NCI-H446 (cell line): ENCODE data around the gene CDKN2AIPNL.
"Not testable (repeated sequence)": the region's sequence is repeated elsewhere in the genome, so short reads cannot be mapped to it uniquely, and the experiment has no call there.

ENCODE experiments used
- DNase-seq, 2 experiments: peaks; one replicate each; lab custom pipeline; 2025; lab: John Stamatoyannopoulos, UW

CDKN2AIPNL gene

GRCh38 chr5:134437847-134438581, 26.3 kb upstream of the CDKN2AIPNL start:
- peak in 1 of 2 experiments; percentile 23 for DNase-seq

- DNase-seq = no peak
These were observed 25.7 kb upstream of the CDKN2AIPNL start for GRCh38 chr5:134437340-134437846.

- DNase-seq = no peak
These were observed 25.1 kb upstream of the CDKN2AIPNL start for GRCh38 chr5:134436523-134437339.

- DNase-seq = no peak
These were observed 23.9 kb upstream of the CDKN2AIPNL start for GRCh38 chr5:134435560-134435959.

DNA sequence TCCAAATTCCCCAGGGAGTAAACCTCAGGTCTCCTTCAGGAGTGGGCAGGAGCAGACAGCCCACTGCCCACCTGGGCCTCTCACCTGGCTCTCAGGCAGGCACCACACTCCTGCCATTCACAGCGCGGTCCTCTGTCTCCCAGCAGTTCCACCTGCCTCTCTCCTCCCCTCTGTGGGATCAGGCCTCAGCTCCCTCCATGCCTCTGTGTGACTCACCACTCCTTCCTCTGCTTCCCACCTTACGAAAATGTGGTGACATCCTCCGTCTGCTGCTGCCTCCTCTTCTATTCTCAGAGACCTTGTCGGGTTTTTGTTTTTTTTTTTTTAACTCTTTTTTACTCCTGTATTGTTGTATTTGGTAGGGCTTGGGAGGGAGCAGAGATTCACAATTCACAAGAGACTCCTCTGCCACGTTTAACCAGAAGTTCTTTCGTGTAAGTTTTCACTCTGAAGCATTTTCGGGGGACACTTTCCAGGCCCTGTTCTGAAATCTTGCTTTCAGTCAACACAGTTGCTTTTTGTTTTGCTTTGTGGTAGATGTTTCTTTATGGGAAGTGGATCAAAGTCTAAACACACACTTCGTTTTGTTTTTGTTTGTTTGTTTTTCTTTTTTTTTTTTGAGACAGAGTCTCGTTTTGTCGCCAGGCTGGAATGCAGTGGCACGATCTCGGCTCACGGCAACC, 21.1 kb upstream of the CDKN2AIPNL start:
- no peak for DNase-seq

GRCh38 chr5:134432174-134432573, 20.5 kb upstream of the CDKN2AIPNL start:
- DNase-seq = no peak

DNA sequence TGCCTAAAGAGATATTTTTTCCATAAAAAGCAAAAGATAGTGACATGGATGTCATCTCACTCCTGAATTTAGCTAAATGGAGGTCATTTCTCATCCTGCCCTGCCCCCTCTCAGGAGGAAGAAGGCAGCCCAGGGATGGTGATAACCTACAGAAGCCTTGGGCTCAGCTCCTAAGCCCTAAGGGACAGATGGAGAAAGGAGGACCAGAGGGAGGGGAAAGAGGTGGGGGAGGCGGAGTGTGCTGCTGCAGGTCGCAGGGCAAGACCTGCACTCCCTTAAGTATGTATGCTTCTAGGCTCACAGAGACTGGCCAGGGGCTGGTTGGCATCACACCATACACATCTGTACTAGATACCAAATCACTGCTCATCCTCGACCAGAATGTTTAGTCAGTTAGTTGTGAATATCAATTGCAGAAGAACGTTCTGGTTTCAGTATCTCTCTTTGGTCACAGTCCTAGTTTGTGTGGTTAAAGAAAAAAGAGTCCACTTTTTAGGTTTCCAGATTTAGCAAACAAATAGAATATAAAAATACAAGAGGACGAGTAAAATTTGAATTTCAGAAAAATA, 18.4 kb upstream of the CDKN2AIPNL start:
- DNase-seq = no peak

- DNase-seq = no peak
These were observed 15.9 kb upstream of the CDKN2AIPNL start for GRCh38 chr5:134427540-134428041.

DNA sequence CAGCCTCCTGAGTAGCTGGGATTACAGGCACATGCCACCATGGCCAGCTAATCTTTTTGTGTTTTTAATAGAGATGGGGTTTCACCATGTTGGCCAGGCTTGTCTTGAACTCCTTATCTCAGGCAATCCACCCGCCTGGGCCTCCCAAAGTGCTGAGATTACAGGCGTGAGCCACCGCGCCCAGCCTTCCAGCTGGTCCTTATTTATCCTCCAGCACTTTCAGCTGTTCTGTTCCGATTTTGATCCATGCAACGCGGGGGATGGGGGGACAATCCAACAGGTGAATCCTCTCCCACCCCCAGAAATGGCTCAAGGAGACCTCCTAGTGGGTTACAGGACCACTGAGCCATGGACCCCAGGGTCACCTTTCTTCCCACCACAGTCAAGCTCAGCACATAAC, 14.7 kb upstream of the CDKN2AIPNL start:
- no peak for DNase-seq

- no peak for DNase-seq
These were observed 11.7 kb upstream of the CDKN2AIPNL start for GRCh38 chr5:134423376-134423775.

DNA sequence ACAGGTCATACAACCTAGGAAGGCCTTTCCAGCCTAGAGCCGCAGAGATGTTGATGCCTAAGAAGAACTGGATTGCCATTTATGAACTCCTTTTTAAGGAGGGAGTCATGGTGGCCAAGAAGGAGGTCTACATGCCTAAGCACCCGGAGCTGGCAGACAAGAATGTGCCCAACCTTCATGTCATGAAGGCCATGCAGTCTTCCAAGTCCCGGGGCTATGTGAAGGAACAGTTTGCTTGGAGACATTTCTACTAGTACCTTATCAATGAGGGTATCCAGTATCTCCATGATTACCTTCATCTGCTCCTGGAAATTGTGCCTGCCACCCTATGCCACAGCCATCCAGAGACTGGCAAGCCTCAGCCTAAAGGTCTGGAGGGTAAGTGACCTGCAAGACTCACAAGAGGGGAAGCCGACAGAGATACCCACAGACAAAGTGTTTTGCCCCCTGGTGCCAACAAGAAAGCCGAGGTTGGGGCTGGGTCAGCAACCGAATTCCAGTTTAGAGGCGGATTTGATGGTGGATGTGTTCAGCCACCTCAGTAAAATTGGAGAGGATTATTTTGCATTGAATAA, 11.2 kb upstream of the CDKN2AIPNL start:
- DNase-seq = no peak

DNA sequence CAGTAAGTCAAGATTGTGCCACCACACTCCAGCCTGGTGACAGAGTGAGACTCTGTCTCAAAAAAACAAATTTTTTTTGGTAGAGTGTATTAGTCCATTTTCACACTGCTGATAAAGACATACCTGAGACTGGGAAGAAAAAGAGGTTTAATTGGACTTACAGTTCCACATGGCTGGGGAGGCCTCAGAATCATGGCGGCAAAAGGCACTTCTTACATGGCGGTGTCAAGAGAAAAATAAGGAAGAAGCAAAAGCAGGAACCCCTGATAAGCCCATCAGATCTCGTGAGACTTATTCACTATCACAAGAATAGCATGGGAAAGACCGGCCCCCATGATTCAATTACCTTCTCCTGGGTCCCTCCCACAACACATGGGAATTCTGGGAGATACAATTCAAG, 9.4 kb upstream of the CDKN2AIPNL start:
- DNase-seq = not testable (repeated sequence)

DNA sequence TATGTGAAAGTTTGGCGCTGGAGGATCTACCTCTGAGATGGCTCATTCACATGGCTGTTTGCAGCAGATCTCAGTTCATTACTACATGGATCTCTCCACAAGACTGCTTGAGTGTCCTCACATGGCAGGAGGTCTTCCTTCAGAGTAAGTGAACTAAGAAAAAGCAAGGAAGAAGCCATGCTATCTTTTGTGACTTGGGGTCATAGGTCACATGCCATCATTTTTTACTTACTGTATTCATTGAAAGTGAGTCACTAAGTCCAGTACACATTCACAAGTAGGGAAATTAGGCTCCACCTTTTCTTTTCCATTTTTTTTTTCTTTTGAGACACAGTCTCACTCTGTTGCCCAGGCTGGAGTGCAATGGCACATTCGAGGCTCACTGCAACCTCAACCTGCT, 8.7 kb upstream of the CDKN2AIPNL start:
- DNase-seq = no peak

GRCh38 chr5:134418958-134419357, 7.3 kb upstream of the CDKN2AIPNL start:
- no peak for DNase-seq

- DNase-seq = no peak
These were observed 6.0 kb upstream of the CDKN2AIPNL start for GRCh38 chr5:134417707-134418106.

DNA sequence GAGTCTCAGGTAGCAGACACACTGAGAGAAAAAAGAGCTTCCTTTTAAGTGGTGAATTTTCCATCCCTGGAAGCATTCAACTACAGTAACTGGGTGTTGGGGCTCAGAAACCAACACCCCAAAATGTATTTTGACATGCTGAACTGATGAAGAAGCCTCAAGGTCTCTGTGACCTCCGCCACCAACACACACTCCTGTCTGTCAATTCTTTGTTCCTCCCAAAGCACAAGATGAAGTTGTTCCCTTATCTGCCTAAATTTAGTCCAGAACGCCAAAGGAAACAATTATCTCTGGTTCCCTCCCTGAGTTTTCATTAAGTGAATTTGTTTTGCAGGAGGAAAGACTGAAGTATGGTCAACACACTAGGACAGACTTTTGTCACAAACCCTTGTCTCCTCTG, 1.4 kb upstream of the CDKN2AIPNL start:
- DNase-seq = no peak

DNA sequence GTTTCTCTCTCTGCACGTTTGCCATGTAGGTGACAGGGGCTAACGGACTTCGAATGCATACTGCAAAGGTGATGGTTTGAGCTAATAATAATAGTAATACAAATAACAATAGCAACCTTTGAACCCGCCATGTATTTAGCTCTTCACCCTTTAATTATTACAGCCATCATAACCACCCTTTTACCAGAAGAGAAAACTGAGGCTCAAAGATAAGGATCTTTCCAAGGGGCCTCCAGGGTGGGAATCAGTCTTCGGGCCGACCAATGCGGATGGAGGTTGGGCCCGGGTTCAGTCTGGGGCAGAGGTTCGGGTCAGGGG, 494 bp downstream of the CDKN2AIPNL start:
- no peak for DNase-seq

DNA sequence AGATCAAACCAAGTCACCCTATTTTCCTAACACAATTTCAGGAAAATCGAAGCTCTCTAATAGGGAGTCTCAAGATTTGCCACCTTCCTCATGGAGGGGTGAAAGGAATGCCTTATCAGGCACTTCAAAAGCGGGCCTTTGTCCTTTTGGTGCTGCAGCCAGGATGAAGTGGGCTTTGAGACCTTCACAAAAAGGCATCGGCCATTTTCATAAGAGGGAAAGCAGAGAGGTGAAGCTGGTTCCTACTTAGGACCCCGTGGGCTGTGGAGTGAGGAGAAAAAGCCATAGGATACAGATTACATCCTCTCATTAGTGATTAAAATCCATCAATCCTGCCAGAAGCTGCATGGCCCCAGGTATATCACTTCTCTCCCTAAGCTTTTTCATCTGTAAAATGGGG, 859 bp downstream of the CDKN2AIPNL start:
- no peak for DNase-seq

DNA sequence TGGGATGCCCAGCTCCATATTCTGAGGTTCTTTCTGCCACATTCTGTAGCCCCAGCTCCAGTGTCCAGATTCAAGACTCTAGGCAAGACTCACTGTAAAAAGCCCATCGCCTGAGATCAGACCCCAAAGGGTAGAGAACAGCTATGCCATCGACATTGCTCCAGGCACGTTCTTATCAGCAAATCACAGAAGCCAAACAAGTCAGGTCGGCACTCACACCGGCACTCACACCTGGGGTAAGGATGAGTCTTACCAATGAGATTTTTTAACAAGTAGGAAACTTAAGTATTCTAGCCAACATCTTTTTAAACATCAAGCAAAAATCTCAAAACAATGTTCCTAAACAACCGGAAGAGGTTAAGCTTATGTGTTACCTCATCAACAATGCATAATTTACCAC, 2.4 kb downstream of the CDKN2AIPNL start:
- DNase-seq = no peak

GRCh38 chr5:134406390-134406789, 5.3 kb downstream of the CDKN2AIPNL start:
- DNase-seq = no peak

DNA sequence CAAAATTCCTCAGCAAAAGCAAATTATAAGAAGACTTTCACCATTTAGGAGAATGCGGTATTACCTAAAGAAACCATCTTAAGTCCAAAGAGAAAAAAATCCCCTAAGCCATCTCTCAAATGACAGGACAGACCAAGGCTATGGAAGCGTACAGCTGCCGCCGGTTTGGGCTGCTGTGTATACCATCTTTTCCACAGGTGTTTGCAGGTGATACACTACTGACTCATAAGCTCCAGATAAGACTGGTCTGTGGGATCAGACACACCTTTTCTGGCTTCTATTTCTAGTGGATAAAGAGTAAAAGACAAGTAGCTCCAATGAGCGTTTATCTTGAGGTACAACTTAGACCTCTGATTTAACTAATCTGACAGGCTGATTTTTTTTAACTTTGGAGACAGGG, 7.7 kb downstream of the CDKN2AIPNL start:
- DNase-seq = no peak

DNA sequence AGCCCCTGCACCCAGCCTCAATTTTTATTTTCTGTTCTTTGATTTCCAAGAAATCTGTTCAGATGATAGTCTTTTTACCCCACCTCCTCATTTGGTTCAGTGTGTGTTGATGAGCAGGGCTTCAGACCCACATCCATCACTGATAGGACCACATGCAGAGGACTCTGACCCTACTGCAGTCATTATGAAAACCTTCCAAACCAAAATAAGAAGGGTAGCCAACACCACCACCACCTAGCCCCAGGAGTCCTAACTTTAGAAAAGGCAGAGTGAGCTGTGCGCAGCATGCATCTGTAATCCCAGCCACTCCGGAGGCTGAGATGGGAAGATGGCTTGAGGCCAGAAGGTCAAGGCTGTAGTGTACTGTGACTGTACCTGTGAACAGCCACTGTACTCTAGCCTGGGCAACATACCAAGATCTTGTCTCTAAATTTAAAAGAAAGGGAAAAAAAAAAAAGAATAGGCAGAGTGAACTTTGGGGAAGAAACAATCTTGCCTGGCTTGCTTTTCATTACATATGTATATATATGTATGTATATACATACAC, 13.0 kb downstream of the CDKN2AIPNL start:
- DNase-seq = no peak
